Measurements from ENCODE around the gene TAS2R10. TPM values are rescaled to one million over a fixed set of nuclear protein-coding genes. Genes with fewer than 3 reads are reported as not detected.

Gene TAS2R10
- total and polyA plus RNA-seq, 2 of the 8 experiments (the other 6 are each of a cell fraction or from before 2014, with no cell fraction given) = 0.08 TPM; not detected in 1

DNA sequence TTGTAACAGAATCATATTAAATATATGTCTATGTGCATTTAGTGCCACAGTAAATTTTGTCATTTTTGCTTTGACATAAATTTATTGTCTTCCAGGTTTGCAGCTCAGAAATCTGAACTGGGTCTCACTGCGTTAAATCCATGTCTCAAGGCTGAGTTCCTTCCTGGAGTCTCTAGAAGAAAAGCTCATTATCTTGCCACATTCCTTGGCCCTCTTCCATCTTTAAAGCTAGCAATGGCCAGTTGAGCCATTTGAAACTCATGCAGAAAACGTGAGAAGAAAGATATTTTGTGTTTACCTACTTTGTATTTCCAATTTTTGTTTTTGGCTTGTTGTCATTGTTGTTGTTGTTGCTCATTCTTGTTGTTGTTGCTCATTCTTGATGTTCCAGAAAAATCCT is 47.2 kb upstream of the TAS2R10 start:
- Histone ChIP-seq H2BK5ac (ENCODE audit: low read depth, low read length) (no peak overlapping the region), H2BK15ac (ENCODE audit: low read length) (no peak overlapping the region), H3K23me2 (ENCODE audit: low read depth, low read length) (no peaks in the 10 kb centered on the region), H3K14ac (ENCODE audit: insufficient read length) (no peak overlapping the region), H2AK5ac (ENCODE audit: low read depth, low read length) (no peak overlapping the region), H3K4me2 (ENCODE audit: insufficient read depth in 1 of 2, low read depth in 2 of 2, low read length in 2 of 2) (no peak overlapping the region), H3K9ac (replicated peaks in 1 of 4; ENCODE audit: extremely low read depth in 1 of 4, low read depth in 3 of 4, low read length in 3 of 4) (no peak overlapping the region), H4K20me1 (replicated peaks in 1 of 2; ENCODE audit: control insufficient read depth in 1 of 2, insufficient read depth in 2 of 2, low read length in 2 of 2) (peaks cover 0 to 2% of the 10 kb centered on the region in 2 experiments), H3K23ac (ENCODE audit: insufficient read length) (no peak overlapping the region), H2BK12ac (ENCODE audit: low read depth, low read length) (no peak overlapping the region), H3K9me3 (ENCODE audit: insufficient read depth in 2 of 2, low read depth in 1 of 2, low read length in 1 of 2) (no peaks in the 10 kb centered on the region; a peak in 1 of 4 replicates), H3K56ac (replicated peaks; ENCODE audit: insufficient read length, low read depth, low read length) (no peak overlapping the region), H3K18ac (ENCODE audit: extremely low read depth, low read length) (no peak overlapping the region), H3K27me3 (replicated peaks in 1 of 4; ENCODE audit: control insufficient read depth in 3 of 4, extremely low read depth in 1 of 4, insufficient read depth in 3 of 4, low read length in 3 of 4) (no peaks in the 10 kb centered on the region), H3K79me1 (ENCODE audit: low read depth, low read length) (no peaks in the 10 kb centered on the region), H2BK120ac (replicated peaks; ENCODE audit: low read depth, low read length) (no peak overlapping the region), H2BK20ac (ENCODE audit: low read length) (no peak overlapping the region), H3K27ac (ENCODE audit: low read depth, low read length) (no peak overlapping the region), H3K4me1 (replicated peaks in 1 of 4; ENCODE audit: control insufficient read depth in 3 of 4, insufficient read depth in 4 of 4, low read length in 3 of 4) (no peaks in the 10 kb centered on the region), H3K79me2 (ENCODE audit: control insufficient read depth in 1 of 2, insufficient read depth in 2 of 2, low read length in 2 of 2) (no peaks in the 10 kb centered on the region), H3K4me3 (ENCODE audit: extremely low read depth in 1 of 4, insufficient read depth in 2 of 4, low read depth in 3 of 4, low read length in 4 of 4) (no peak overlapping the region), H2AFZ (ENCODE audit: low read length) (no peak overlapping the region), H4K8ac (ENCODE audit: extremely low read depth, insufficient read depth, low read length) (no peak overlapping the region), H3K36me3 (ENCODE audit: control insufficient read depth in 2 of 4, insufficient read depth in 4 of 4, low read length in 3 of 4) (no peaks in the 10 kb centered on the region), H4K5ac (ENCODE audit: insufficient read length, low read depth, low read length) (no peak overlapping the region), H4K91ac (replicated peaks; ENCODE audit: insufficient read length, low read length) (no peak overlapping the region), H3K4ac (replicated peaks; ENCODE audit: insufficient read length, low read depth, low read length) (no peak overlapping the region)
- DNase-seq (ENCODE audit: low read depth in 1 of 2, low spot score in 2 of 2) (no peak), FAIRE-seq (peak; percentile 32)
- CTCF ChIA-PET (ENCODE audit: partially characterized antibody) = interaction anchor here (1.4 kb wide), 1 partner anchor 63 kb away, joined by 3 read pairs; no protein-coding TSS in a partner anchor
- WGBS, 2 experiments (ENCODE audit: extremely low coverage in 1 of 2, insufficient coverage in 1 of 2, insufficient read length in 1 of 2, insufficient replicate concordance in 2 of 2, low coverage in 1 of 2, low lambda C conversion rate in 2 of 2, missing lambda C conversion rate in 1 of 2) = 86% methylated on average over 2 of the region's 2 CpGs; no CpG with 5 or more reads in 1 of the 2 experiments
- POLR2A ChIA-PET (ENCODE audit: partially characterized antibody) = no interaction called here
- TF ChIP-seq TCF12 (IDR thresholded peaks at IDR 0.05; ENCODE audit: low read depth, low read length) (no peak), RXRA (IDR thresholded peaks at IDR 0.05; ENCODE audit: insufficient read depth, low read depth, low read length) (no peak), SIN3A (conservative IDR thresholded peaks at IDR 0.05 in 1 of 2, IDR thresholded peaks at IDR 0.05 in 1 of 2; ENCODE audit: low read depth in 1 of 2, low read length in 2 of 2) (no peak), KDM4A (IDR thresholded peaks at IDR 0.05; ENCODE audit: low read depth, low read length, severe bottlenecking) (no peak), RNF2 (IDR thresholded peaks at IDR 0.05; ENCODE audit: borderline replicate concordance, low read depth, low read length, missing control alignments, poor library complexity, severe bottlenecking) (no peak), CHD1 (IDR thresholded peaks at IDR 0.05; ENCODE audit: low read depth, low read length) (no peak)

Data from H1 (cell line).